GM18526 (cell line): ENCODE data around the gene APRT.

Experiments
- POLR2A ChIP-seq: IDR thresholded peaks from 3 replicates; pipeline ENCODE4 v1.6.1; 2011; ENCODE audit not compliant: insufficient read length; ENCODE audit errors: extremely low read depth

APRT gene

GRCh38 chr16:88780142-88781062, 31.3 kb downstream of the APRT start:
- no peak for TF ChIP-seq POLR2A

- no peak for TF ChIP-seq POLR2A
Measured at GRCh38 chr16:88779406-88780141, 32.2 kb downstream of the APRT start.

- TF ChIP-seq POLR2A: no peak
Measured at GRCh38 chr16:88778541-88779065, 33.1 kb downstream of the APRT start.

- TF ChIP-seq POLR2A: no peak
Measured at GRCh38 chr16:88778271-88778525, 33.5 kb downstream of the APRT start.

- no peak for TF ChIP-seq POLR2A
Measured at GRCh38 chr16:88777471-88778270, 34.1 kb downstream of the APRT start.

- no peak for TF ChIP-seq POLR2A
Measured at GRCh38 chr16:88775825-88776224, 35.9 kb downstream of the APRT start.

- no peak for TF ChIP-seq POLR2A
Measured at GRCh38 chr16:88774544-88775393, 37.0 kb downstream of the APRT start.

GRCh38 chr16:88773812-88774291, 37.9 kb downstream of the APRT start:
- no peak for TF ChIP-seq POLR2A

- no peak for TF ChIP-seq POLR2A
Measured at GRCh38 chr16:88772871-88773811, 38.6 kb downstream of the APRT start.

- TF ChIP-seq POLR2A: no peak
Measured at GRCh38 chr16:88771294-88771772, 40.4 kb downstream of the APRT start.

- TF ChIP-seq POLR2A: no peak
Measured at GRCh38 chr16:88770461-88771293, 41.1 kb downstream of the APRT start.
